Stimulated activated CD8-positive, alpha-beta memory T cell treated with anti-CD3 and anti-CD28 coated beads, Interleukin-12 subunit alpha, Interleukin-12 subunit beta, amount 100 ng/mL, for 1 hour (primary cell): ENCODE data around the gene OR4D5.

ENCODE experiments used
- DNase-seq: peaks from one replicate; pipeline ENCODE4 v3.0.0-alpha.2; 2020; ENCODE audit warnings: low read depth

The OR4D5 gene

DNA sequence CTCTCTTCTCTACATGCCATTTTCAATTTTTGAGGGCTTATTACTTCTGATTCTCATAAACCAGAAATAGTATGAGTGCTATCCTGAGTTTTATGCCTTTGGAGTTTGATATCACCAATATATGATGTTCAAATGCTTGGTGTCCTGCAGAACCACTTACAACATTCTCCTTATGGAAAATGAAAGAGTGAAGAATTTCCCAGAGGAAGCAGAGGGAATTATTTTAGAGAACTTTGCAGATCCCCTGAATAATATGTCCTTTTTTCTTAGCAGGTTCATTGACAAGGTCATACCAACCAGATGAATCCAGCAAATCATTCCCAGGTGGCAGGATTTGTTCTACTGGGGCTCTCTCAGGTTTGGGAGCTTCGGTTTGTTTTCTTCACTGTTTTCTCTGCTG is at the start of gene OR4D5:
OR4D5 (plus strand) TSS at position 301 of the 400 bp plus-strand sequence; CDS start at position 301, 0 bp downstream.
- no peak for DNase-seq

DNA sequence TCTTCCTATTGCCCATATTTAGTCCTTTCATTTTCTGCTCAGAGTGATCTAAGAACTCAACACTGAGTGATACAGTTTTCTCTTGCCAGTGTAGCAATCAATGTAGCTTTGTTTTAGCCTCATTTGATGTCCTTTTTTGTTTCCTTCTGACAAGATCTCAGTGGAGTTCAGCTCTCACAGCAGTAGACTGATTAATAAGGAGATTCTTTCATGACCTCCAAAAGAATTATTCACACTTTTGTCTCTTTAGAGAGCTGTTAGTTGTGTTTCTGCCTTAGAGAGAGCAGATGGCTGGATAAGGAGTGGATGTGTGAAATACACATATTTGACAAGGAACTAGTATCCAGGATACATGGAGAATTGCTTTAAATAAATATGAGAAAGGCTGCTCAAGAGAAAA is 47.4 kb upstream of the OR4D5 start:
- DNase-seq = no peak

DNA sequence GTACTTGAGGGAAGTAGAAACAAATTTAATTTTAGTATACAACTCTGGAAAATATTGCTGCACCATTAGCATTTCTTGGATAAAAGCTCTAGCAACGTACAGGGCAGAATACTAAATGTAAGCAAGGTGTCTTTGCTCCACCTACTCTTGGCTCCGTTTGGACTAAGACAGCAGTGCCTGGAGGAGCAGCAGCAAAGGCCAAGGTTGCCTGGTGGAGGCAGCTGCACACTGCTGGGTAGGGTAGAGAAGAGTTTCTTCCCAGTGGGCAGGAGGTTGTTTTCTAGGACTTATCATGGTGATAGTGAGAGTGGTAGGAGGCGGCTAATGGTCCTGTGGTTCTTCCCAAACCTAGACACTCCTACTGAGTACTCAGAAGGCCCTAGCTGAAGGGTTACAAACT is 39.6 kb upstream of the OR4D5 start:
- no peak for DNase-seq

DNA sequence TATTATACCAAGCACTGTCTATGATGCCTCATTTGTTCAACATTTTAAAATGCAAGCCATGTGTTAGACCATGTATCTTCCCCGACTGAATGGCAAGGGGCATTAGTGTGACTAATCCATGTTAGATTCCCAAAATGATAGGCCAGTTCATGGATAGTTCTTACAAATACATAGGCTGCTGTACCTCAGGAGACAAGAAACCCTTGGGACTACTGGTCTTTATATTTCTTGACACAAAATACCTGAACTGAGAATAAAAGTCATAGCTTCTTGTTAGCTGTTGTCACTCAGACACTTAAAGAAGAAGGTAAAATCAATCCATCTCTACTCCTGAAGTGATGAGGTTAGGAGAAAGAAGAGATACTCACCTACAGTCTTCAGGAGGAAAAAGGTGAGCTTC is 37.5 kb upstream of the OR4D5 start, which contains the start of gene OR8D4:
OR8D4 (plus strand) TSS at position 301 of the 400 bp plus-strand sequence. CDS start 4,265 bp downstream, outside the sequence.
- no peak for DNase-seq

DNA sequence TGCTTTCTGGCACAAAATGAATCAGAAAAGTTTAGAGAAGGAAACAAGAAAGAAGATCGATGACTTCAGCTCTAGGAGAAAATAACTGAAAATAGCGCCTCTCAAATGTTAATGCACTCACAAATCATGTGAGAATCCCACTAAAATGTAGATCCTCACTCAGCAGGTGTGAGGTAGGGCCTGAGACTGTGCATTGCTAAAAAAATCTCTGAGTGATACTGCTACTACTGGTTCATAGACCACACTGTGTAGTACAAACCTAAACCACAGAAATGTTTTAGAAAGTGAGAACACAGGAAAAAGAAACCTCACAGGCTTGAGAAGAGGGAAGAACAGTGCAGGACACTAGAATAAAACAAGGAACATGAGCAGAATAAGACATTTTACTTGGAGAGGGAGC is 35.5 kb upstream of the OR4D5 start:
- no peak for DNase-seq

DNA sequence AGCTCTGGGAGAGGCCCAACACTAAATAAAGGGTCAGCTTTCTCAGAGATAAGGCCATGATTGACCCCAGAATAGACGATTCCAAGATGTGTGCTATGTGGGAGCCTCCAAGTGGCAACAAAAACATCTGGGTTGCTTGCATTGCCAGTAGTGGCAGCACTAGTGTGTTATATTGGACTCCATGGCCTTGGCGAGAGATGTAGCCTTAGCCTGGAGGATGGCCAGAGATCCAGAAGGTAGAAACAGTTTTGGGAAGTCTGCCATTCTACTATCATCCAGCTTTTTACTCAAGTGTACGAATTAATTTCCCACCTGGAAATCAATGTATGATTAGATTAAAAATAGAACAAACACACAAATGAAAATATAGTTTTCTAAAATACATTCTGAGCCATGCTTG is 34.5 kb upstream of the OR4D5 start:
- DNase-seq = no peak

DNA sequence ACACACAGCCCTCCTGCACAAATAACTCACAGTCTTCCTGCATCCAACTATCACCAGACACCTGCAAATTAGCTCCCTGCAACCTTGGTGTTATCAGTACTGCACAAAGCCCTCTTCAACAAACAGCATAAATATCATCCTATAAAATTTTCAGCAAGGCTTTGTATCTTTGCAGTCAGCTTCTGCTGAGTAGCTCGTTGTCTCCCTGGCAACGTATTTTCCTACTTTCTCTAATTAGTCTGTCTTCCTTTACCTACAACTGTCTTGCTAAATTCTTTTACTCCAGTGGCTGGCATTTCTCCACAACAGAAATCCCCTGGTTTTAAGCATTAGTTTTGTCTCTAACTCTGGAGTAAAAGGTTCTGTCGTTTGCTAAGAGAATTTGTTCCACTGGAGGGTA is 33.6 kb upstream of the OR4D5 start:
- no peak for DNase-seq

DNA sequence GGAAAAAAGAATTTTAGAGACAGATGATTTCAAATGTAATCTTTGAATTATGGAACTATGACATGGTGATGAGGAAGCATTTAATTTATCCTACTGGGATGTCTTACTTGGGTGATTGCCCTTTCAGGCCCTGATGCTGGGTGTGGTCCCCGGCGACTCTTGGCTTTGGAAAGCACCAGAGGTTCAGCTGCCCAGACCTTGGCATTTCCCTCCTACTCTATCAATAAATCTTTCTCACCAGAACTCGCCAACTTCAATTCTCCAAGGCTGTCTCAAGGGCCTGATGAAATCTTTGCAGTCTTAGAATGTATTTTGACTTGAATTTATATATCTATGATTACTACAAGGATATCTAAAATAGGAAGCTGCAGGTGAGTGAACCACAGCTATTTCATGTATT is 18.5 kb upstream of the OR4D5 start:
- no peak for DNase-seq

DNA sequence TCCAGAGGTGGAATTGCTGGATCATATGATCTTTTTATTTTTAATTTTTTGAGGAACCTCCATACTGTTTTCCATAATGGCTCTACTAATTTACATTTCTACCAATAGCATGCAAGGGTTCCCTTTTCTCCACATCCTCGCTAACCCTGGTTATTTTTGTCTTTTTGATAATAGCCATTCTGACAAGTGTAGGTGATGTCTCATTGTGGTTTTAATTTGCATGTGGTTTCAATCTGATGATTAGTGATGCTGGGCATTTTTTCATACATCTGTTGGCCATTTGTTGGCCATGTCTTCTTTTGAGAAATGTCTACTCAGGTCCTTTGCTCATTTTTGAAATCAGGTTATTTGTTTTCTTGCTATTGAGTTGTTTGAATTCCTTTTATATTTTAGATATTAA is 15.4 kb upstream of the OR4D5 start:
- no peak for DNase-seq

DNA sequence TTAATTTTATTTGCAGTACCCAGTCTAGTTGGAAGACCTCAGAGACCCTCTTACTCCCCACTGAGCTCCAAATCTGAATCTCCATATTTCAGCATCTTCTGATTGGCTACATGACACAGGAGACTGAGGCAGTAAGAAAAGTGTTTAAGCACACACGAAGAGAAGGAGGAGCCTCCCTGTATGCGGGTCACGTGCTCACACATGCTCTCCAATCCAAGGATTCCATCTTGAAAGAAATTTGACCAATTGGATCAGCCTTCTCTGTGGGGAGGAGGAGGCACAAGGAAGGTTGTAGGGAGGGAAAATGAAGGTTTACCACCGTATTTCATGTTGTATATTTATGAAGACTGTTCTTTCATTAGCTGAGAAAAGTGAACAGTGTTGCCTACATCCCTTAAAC is 3.0 kb downstream of the OR4D5 start:
- no peak for DNase-seq

DNA sequence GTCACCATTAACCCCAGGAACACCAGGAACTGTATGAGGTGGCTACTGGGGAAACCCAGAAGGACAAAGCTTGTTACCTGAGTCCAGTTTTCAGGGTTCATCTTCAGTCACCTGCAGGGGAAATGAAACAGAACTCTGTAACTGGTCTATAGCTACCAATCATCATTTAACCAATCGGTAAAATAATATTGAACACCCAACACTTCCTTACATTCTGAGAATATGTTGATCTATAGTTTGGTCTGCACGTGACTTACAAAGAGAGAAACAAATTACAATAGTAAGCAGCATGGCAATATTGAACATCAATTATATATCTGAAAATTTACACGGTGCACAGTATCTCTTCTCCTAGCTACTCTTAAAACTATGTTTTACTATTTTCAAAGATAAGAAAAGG is 4.3 kb downstream of the OR4D5 start, which contains the start of gene OR6T1:
OR6T1 (minus strand) TSS at position 101 of the 400 bp plus-strand sequence; CDS start at position 101, 0 bp downstream.
- DNase-seq = no peak

DNA sequence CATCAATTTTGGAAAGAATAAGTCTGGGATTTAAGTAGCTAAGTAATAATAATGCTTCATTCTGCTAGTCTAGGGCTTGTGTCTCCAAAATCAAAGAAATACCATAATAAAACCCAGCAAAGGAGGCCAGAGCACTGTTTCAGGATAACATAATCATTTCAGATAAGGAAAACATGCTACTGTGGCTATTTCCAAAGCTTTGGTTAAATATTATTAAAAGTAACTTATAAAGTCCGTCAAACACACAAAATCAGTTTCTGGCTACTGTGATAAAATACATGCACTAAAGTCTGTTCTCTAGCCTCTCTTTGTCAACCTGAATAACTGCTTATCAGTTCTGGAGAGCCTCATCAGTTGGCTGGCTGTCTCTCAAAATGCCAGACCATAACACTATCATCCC is 5.7 kb downstream of the OR4D5 start:
- no peak for DNase-seq

DNA sequence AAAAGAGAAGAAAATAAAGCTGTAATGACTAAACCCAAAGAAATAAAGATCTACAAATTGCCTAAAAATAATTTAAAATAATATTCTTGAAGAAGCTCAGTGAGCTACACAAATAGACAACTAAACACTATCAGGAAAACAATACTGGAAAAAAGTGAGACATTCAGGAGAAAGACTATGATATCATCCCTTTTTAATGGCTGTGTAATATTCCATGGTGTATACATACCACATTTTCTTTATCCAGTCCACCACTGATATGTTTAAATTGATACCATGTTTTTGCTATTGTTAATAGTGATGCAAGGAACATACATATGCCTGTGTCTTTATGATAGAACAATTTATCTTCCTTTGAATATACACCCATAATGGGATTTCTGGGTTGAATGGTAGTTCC is 17.3 kb downstream of the OR4D5 start:
- DNase-seq = no peak

DNA sequence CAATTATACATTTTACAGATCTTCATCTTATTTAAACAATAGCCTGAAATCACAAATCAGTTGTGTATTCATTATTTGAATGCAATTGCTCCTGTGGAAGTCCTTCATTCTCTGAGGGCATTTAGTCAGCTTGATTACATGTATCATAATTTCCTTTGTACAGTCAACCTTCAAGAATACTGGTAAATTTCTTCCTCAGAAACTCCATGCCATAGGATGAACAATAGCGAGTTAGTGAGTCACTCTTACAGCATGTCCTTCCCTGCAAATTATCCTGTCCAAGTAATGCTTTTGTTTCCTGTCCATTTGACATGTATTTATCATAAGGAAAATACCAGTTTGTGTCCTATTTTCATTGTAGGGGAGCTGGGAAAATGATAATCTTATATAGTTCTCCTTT is 34.4 kb downstream of the OR4D5 start:
- no peak for DNase-seq

DNA sequence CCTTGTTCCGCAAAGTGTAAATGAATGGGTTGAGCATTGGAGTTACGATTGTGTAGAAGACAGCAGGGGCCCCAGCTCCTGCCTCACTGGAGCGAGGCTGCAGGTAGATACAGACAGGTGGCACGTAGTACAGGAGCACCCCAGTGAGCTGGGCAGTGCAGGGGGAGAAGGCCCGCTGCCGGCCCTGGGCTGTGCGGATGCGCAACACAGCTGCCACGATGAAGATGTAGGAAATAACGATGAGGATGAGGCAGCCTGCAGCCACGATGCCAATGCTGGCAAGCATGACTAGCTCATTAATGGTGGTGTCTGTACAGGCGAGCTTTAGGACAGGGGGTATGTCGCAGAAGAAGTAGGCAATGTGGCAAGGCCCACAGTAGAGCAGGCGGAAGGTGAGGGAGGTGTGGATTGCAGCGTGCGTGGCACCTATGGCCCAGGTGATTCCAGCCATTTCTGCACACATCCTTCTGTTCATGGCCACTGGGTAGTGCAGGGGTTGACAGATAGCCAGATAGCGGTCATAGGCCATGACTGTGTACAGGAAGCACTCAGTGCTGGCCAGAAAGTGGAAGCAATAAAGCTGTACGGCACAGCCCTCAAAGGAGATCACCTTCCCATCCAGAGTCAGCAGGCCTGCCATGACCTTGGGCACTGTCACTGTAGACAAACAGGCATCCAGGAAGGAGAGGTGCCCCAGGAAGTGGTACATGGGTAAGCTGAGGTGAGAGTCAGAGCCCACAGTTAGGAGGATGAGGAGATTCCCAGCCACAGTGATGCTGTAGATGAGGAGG is 37.5 kb downstream of the OR4D5 start:
- DNase-seq = no peak

DNA sequence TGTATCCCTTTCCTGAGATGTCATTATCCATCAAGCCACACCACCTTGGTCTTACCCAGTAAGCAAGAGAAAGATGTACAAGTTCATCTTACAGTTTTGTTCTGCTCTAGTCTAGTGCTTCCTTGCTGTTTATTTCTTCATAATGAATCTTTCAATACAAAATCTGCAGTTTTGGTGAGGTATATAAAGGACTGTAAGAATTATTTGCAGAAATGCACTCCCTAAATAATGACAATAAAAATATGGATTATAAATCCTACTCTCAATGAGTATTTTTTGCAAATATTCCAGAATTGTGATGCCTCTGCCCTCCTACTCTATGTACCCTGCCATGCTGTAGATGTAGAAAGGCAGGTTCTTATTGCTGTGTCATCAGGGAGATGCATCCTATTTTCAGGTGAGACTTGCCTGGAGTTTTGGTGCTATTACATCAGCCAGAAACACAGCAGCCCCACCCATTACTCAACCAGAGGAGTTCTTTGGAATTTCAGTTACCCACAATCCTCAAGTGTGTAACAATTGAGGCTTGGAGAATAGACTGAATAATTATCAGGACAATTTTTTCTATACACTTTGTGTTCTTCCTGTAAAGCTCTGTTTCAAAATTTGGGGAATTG is 38.4 kb downstream of the OR4D5 start, which contains the start of gene OR10S1:
OR10S1 (minus strand) TSS at position 51 of the 617 bp plus-strand sequence. CDS start 117 bp downstream, outside the sequence.
- DNase-seq = no peak

DNA sequence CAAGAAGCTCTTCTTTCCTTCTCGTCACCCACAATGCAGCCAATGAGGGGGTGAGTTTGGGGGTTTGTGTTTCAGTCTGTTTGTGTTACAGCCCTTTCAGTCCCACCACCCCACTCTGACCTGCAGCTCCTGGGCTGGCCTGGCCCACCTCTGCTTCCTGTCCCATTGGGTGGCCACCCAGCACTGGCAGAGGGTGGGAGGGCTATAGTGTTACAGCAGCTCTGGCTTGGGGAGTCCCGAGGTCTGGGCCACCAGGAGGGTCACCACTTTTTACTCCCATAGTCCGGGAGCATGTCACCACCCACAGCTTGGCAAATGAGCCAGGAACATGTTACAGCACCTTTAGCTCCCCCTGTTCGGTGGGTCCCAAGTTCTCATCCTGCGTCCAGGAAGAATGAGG is 39.9 kb downstream of the OR4D5 start:
- no peak for DNase-seq
